Stimulated activated CD8-positive, alpha-beta memory T cell treated with anti-CD3 and anti-CD28 coated beads, Interleukin-2, amount 100 ng/mL, for 48 hours (primary cell): ENCODE results near the gene ZSWIM7.
"Not testable (repeated sequence)": the region's sequence is repeated elsewhere in the genome, so short reads cannot be mapped to it uniquely, and the experiment has no call there.

Source experiments
- DNase-seq, 2 donors: peaks; one replicate each; pipeline ENCODE4 v3.0.0-alpha.2; 2020; ENCODE audit warnings: low read depth in 2 of 2

ZSWIM7 gene

DNA sequence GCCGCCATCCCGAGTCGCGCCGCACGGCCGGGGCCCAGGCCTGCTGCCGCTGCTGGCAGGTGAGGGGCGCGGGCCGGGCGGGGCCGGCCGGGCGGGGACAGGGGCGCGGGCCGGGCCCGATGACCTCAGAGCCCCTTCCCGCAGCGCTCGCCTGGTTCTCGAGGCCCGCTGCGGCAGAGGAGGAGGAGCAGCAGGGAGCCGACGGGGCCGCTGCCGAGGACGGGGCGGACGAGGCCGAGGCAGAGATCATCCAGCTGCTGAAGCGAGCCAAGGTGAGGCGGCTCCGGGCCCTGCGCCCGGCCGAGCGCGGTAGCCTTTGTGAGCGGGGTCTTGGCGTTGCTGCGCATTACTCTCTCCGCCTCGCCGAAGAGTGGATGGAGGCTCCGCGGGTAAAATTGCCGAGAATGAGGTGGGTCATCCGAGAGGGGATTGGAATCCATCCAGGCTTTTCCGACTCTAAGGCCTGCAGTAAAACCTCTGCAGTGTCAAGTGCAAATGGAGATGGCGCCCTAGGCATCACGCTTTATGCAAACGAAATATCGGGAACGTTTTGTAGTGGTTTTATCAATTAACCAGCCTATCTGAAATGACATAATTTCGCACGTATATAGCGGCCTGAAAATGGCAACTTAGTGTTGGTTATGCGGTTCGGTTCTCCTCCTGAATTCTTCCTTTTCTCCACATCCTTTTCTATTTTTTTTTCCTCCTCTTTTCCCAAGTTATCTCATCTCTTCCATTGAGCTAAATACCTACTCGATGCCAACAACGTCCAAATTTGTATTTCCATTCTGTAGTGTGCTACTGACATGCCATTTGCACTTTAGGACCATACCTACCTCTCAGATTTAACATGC lies 697 bp upstream of the ZSWIM7 start:
- DNase-seq, result peak in 1 of 2 donors; percentile 18

DNA sequence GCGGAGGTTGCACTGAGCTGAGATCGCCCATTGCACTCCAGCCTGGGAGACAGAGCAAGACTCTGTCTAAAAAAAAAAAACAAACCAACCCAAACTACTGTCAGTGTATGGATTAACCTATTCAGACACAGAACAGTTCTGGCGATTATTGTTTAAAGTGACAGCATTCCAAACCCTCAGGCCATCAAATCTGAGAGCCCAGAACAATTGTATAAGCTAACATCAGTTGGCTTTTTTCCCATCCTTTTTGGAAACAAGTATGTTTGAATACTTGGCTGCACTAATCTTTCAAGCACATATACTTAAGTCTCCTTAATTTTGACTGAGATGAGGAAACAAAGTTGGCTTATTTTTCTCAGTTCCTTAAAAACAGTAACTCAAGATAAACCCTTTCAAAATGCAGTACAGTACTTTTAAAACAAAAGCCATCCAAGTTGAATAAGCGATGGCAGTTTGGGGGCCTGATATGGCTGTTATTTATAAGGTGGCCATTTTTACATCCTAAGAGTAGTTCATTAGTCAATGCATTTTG lies 1.4 kb downstream of the ZSWIM7 start:
- no peak for DNase-seq

DNA sequence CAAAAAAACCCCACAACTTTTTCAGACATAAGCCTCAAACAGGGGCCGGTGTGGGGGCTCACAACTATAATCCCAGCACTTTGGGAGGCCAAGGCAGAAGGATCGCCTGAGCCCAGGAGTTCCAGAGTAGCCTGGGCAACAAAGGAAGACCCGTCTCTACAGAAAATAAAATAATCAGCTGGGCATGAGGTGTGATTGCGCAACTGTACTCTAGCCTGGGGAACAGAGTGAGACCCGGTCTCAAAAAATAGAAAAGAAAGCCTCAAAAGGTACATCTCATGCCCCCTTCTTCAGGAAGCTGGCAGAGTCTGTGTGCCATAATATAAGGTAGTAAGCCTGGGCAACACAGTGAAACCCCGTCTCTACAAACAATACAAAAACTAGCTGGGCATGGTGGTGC lies 3.2 kb downstream of the ZSWIM7 start:
- no peak for DNase-seq

DNA sequence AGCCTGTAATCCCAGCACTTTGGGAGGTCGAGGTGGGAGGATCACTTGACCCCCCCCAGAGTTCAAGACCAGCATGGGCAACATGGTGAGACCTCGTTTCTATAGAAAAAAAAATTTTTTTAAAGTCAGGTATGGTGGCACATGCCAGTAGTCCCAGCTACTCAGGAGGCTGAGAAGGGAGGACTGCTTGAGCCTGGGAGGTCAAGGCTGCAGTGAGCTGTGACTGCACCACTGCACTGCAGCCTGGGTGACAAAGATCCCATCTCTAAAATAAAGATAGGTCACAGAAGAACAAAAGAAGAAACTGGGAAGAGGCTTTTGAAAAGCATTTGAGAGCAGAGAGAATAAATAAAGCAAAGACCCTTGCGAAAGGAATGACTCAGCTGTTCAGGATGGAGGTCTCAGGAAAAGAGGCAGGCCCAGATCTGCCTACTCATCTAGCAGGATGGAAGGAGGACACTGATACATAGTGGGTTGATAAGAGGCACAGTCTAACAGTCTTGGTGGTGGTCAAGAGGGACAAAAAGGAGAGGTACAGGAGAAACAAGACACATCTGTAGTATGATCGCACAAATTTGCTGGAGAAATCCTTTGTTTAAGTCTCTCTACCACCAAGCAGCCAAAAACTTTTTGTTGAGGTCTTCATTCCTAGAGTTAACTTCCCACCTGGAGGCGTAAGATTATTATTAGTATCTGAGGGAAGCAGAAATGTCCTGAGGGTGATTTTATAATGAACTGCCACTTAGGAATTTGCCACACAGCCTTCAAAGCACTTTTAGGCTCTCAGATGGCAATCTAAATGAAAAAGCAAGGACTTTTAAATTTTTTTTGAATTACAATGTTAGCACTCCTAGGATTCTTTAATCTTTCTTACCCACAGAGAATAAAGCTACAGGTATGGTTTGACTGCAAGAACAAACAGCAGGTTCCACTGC lies 17.6 kb downstream of the ZSWIM7 start:
- no peak for DNase-seq

DNA sequence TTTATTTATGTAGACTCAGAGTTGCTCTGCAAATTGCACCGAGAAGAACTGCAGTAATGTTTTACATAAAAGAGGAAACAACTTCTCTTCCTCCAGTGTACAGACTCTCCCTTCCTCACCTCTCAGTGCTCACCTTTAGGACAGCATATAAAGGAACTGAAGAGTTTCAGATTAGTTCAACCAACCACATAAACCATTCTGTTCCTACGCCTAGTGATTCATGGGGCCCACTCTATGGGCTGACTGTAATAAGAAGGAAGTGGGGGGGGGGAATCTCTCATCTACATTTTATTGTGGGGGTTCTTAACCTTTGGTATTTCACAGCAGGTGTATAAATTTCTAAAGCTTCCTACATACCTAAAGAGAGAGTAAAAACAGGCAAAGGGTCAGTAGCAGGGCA lies 18.3 kb downstream of the ZSWIM7 start:
- no peak for DNase-seq

DNA sequence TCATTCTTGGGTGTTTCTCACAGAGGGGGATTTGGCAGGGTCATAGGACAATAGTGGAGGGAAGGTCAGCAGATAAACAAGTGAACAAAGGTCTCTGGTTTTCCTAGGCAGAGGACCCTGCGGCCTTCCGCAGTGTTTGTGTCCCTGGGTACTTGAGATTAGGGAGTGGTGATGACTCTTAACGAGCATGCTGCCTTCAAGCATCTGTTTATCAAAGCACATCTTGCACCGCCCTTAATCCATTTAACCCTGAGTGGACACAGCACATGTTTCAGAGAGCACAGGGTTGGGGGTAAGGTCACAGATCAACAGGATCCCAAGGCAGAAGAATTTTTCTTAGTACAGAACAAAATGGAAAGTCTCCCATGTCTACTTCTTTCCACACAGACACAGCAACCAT lies 20.5 kb downstream of the ZSWIM7 start:
- DNase-seq, result not testable (repeated sequence)

DNA sequence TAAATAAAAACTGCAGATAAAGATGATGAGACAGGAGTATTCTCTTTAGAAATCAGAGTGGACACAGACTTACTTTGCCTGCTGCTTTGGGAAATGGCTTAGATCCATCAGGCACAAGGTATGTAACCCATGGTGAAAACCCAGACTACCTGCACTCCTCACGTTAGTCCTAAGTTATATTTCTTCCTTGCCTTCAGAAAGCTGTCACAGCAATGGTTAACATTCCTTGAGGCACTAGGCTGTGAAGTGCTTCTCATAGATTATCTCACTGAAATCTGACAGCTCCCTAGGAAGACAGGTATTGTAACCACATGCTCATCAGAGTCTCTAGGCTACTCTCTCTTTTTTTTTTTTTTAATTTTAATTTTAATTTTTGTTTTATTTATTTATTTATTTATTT lies 20.9 kb downstream of the ZSWIM7 start:
- DNase-seq, result no peak

DNA sequence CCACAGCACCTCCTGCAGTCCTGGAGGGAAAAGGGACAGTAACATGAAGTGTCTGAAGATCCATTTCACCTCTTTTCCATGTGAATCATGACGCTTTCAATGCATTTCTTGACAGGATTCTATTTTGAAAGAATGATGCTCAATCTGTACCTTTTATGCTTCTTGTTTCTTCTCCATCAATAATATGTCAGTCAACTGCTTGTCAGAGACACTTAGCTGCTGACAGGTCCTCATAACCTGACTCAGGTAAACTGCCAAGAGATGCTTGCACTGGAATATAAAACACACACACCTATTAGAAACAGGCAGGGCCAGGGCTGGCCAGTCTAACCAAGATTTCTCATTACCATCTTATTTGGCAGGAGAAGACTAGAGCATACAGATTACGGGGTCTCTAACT lies 21.6 kb downstream of the ZSWIM7 start:
- DNase-seq, result no peak

DNA sequence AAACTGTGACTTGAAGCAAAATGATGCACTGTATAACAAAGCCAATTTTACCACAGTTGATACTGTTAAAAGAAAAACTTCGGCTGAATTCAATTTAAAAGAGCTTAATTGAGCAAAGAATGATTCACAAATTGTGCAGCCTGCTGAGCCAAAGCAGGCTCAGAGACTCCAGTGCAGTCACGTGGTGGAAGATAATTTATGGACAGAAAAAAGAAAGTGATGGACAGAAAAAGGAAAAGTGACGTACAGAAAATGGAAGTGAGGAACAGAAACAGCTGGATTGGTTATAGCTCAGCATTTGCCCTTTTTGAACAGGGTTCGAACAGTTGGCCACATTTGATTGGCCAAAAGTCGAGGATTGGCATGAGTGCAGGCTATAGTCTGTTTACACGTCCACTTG lies 25.7 kb downstream of the ZSWIM7 start:
- DNase-seq, result no peak

DNA sequence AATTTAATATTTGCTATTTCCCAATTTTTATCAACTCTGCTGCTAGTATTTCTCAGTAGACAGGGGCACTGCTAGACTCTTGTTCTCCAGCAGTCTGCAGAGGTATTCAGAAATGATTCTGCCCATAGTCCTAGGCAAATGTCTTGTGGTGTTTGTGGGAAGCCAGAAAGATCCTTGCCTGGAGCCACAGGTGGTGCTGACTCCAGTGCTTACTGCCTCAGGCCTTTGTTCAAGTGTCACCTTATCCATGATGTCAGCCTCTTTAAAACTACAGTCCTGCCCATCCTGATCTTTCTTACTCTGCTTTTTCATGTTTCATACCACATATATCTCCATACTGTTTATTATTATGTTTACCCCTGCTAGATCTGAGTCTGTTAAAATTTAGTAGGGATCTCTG lies 26.5 kb downstream of the ZSWIM7 start:
- no peak for DNase-seq

DNA sequence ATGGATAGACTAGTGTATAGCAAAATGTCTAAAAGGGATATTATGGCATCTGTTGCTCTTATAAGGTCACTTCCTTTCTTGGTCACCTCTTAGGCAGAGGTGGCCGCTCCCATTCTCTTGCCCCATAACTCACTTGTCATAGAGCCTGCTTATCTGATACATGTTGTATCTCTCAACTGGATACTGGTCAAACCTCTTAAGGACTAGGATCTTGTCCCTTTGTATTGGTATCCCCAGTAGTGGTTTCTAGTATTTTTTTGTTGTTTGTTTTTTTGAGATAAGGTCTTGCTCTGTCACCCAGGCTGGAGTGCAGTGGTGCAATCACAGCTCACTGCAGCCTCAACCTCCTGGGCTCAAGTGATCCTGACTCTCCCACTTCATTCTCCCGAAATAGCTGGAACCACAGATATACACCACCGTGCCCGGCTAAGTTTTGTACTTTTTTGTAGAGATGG lies 27.0 kb downstream of the ZSWIM7 start:
- no peak for DNase-seq

DNA sequence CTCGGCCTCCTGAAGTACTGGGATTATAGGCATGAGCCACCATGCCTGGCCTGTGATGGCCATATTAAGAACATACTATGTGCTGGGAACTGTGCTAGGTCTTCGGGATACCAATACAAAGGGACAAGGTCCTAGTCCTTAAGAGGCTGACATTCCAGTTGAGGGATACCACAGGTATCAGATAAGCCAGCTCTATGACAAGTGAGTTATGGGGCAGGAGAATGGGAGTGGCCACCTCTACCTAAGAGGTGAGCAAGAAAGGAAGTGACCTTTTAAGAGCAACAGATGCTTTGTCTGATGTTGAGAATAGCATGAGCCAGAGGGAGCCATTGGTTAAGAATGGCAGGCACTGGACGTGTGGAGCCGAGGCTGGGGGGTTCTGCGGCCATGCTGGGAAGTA lies 27.6 kb downstream of the ZSWIM7 start:
- DNase-seq, result no peak

DNA sequence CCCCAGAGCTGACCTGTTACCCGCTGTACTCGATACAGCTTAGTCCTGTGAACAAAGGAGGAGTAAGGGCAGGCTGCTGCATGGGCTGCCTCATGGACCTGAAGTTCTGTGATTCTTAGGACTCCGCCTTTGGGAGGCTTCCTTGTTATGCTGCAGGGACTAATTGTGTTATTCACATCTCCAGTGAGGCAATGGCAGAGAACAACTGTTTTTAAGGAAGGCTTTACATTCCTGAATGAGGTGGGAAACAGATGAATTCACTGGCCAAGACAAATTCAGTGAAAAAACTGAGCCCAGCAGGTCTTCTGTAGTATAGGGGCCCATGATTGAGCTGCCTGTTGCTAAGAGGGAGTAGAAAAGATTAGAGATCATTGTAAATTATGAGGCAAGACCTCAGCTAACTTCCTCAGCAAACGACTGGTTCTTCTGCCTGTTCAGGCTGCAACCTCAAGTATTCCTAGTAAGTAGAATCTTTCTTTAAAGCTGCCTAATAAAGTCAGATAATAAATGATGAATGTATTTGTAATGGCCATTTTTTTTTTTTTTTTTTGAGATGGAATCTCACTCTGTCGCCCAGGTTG lies 28.3 kb downstream of the ZSWIM7 start:
- DNase-seq, result no peak

DNA sequence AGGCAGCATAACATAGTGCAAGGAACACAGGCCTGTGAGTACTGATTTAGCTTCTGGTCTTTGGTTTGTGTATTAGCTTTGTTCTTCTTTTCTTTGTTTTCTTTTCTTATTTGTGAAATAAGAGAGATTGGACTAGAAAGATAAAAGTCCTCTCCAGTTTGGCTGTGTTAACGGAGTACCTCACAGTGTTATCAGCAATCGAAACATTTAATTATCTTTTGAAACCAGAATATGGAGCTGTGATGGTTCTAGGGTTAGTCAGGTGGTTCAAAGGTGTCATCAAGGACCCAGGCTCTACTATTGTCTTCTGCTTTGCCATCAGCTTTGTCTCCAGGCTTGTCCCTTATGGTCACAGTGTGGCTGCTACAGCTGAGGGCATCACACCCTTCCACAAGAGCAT lies 29.0 kb downstream of the ZSWIM7 start:
- DNase-seq, result no peak

DNA sequence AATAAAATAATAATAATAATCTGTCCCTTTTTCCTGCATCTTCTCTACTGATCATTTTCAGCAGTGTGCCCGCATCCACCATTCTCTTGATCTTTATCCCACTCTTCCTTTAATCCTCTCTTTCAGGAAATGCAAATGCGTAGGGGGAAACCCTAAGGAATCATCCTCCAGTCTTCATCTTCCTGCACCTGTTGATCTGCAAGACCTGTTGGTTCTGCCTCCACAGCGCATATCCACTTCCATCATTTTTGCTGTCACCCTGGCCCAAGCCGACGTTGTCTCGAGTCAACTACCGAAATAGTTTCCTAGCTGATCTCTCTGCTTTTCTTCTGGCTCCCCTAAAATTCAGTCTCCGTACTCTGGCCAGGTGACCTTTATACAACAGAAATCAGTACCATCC lies 30.0 kb downstream of the ZSWIM7 start:
- no peak for DNase-seq

DNA sequence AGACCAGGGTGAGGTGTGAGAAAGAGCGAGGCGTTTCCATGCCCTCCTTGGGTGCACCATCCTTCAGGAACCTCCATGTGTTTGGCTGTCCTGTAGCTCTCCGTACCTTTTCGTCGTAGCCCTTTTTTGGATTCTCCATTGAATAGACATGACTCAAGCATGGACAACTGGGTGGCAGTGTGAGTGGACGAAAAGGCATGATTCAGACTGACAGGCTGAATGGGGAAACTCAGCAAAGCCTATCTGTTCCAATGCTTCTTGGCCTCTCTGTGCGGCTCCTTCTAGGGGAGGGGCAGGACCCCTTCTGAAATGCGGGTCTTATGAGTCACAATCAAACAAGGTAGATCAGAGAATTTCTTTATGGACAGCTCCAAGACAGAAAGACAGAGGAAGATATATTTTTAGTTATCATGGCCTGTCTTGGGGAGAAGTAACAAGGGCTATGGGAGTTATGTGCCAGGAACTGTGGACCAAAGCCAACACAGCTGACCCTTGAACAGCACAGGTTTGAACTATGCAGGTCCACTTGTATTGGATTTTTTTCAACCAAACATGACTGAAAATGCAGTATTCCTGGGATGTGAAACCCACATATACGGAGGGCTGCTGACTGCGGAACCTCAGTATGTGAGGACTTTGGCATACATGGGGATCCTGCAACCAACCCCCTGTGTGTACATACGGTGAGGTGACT lies 31.7 kb downstream of the ZSWIM7 start:
- DNase-seq, result no peak

DNA sequence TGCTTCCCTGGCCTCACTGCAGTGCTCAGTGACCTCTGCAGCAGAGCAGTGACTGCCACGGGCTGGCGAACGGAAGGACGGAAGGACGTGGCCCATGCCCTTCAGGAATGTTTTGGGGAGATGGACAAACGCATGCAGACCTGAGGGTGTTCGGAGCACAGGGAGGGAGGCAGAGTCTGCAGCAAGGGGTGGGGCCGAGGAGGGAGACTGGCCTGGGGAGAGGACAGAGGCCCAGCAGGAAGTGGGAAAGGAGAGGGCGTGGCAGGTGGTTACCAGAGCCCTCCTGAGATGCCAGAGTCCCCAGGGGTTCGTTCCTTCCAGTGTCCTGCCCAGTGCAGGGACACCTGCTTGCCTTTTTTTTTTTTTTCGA lies 32.6 kb downstream of the ZSWIM7 start:
- DNase-seq, result no peak

DNA sequence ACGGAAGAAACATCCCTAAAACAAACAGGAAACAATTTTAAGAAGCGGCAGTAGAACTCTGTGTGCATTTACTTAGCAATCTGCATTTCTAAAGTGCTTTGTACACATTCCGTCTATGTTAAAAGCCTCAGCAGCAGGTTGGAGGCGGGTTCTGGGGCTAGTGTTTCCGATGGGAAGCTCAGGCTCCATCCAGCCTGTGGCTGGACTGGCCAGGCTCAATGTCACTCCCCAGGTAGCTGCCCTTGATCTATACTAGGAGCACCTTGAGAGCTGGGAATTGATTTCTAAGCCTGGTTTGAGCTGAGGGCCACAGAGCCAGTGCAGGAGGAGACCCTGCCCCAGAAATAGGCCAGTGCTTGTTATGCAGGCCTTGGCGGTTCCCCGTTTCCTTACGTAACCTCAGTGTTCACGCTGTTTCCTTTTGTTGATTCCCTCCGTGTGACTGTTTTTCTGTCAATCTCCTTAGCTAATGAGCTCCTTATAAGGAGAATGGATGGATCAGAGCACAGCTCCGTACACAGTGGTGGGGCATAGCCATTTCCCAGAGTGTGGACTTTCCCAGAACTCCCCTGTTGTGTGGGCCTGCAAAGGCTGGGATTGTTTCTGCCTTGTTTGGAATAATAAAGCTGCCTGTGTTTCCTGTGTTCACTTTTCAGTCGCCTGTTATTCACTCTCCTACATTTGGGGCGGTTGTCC lies 33.2 kb downstream of the ZSWIM7 start:
- DNase-seq, result no peak

DNA sequence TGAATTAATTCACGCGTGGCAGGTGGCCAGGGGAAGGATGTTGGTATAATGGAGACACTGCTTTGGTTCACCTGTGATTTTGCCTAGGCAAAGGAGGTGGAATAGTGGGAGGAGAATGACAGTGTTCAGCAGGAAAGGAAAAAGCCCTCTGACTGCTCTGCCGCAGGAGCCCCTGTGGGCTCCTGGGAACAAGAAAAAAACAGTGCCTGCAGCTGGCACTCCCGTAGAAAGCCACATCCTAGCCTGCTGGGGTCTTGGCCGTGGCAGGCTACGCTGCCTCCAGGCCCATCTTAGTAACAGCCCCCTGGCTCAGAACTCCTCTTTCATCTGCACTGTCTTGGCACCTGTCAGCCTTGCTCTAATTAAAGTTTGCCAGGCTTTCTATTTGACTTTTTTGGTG lies 34.0 kb downstream of the ZSWIM7 start:
- DNase-seq, result no peak

DNA sequence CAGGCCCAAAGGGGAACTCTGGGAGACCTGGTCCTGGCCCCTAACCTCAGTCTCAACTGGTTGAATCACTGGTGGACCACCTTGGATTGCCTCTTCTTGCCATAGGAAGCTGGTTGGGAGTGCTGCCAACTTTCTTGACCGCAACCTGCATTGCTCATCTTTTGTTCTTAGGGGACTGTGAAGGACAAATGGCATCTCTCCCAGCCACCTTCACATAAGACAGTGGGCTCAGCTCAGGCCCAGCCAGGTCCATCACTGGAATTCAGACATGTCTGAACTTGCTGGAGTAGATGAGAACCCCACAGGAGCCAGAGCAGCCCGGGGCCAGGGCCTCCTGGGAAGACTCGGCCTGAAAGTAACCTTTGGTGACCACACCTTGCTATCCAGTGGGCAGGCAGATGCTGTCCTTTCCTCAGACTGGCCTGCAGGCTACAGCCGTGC lies 35.8 kb downstream of the ZSWIM7 start:
- DNase-seq, result no peak

DNA sequence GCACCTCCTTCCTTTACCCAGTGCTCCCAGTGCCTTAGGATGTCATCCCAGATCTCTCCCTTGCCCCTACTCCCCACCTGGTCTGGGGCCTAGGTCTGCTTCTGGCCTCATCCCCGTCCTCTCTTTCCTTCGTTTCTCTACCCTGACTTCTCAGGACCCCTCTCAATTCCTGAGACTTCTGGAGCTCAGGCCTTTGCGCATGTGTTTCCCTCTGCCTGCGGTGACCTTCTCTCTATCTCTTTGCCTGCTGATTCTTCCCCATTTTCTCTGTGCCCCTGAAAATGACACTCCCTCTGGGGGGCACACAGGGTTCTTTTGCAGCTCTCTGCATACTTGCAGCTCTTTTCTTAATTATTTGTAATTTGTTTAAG lies 41.0 kb downstream of the ZSWIM7 start:
- DNase-seq, result no peak
